Measurements from ENCODE around the gene NDUFAF8.

Gene NDUFAF8

DNA sequence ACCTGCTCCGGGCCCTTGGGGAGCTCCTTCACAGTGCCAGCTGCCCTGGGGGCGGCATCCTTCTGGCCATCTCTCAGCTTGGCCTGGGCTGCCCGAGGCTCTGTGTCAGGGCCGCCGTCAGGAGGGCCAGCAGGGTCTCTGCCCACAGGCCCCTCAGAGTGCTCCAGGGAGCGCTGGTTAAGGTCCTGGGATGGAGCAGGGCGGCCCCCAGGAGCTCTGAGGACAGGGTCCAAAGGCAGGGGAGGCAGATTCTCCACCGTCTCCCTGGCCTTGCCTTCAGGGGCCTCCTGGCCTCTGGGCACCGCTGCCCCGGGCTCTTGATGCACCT, 7.2 kb downstream of the NDUFAF8 start:
- Histone ChIP-seq H3K27me3 (ENCODE audit: control insufficient read depth, low read length) (no peaks in the 10 kb centered on the region), H3K27ac (ENCODE audit: low read depth, low read length) (no peak overlapping the region), H3K9me2 (replicated peaks; ENCODE audit: control insufficient read depth, low read length) (no peaks in the 10 kb centered on the region), H3K36me3 (ENCODE audit: control insufficient read depth, low read length) (peaks cover 38% of the 10 kb centered on the region), H3K4me3 (ENCODE audit: low read length) (no peak overlapping the region), H3K4me1 (ENCODE audit: control insufficient read depth, low read length) (peaks cover 47% of the 10 kb centered on the region), H3F3A (ENCODE audit: control insufficient read depth, insufficient read depth) (peaks cover 9% of the 10 kb centered on the region), H4K20me1 (ENCODE audit: control insufficient read depth, insufficient read depth, low read depth, low read length) (peaks cover 6% of the 10 kb centered on the region; the same call in 1 of the 2 replicates), H3K79me2 (ENCODE audit: control insufficient read depth, low read length) (peaks cover 9% of the 10 kb centered on the region), H3K4me2 (ENCODE audit: low read length) (no peak overlapping the region), H3K9me3 (ENCODE audit: control insufficient read depth, insufficient read depth, low read length) (peaks cover 6% of the 10 kb centered on the region)
- TF ChIP-seq, protein P1, sequence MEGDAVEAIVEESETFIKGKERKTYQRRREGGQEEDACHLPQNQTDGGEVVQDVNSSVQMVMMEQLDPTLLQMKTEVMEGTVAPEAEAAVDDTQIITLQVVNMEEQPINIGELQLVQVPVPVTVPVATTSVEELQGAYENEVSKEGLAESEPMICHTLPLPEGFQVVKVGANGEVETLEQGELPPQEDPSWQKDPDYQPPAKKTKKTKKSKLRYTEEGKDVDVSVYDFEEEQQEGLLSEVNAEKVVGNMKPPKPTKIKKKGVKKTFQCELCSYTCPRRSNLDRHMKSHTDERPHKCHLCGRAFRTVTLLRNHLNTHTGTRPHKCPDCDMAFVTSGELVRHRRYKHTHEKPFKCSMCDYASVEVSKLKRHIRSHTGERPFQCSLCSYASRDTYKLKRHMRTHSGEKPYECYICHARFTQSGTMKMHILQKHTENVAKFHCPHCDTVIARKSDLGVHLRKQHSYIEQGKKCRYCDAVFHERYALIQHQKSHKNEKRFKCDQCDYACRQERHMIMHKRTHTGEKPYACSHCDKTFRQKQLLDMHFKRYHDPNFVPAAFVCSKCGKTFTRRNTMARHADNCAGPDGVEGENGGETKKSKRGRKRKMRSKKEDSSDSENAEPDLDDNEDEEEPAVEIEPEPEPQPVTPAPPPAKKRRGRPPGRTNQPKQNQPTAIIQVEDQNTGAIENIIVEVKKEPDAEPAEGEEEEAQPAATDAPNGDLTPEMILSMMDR (IDR thresholded peaks at IDR 0.05; ENCODE audit: low read depth, low read length, poor library complexity, severe bottlenecking) = no peak
- no peak for TF ChIP-seq EZH2phosphoT487 (IDR thresholded peaks at IDR 0.05; ENCODE audit: borderline replicate concordance, low read length)

DNA sequence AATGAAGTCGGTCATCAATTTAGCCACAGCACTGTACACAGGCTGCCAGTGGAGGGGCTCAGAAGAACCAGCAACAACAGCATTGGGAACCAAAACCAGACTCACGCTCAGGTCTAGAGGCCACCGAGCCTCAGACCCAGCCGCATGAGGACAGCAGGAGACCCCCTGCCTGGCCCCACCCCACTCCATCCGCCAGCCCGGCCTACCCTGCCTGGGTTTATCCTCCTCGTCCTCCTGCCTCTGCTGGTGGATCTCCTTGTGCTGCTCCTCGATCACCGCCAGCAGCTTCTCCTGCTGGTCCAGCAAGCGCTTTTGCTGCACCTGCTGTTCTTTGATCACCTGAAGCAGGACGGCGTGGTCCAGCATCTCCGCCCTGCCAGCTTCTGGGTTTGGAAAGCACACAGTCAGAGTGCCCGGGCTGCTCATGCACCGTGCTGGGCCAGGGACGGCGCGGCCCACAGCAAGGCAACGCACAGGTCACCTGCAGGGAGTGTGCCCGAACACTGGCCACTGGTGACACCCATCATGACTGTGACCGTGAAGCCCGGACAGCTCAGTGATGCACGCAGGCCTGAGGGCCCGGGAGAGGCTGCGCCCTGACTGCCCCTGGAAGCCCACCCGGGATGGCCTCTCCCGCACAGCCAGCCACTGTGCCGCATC, 7.7 kb downstream of the NDUFAF8 start:
- Histone ChIP-seq H3K4me1 (ENCODE audit: control insufficient read depth, low read length) (peaks cover 48% of the 10 kb centered on the region), H3K79me2 (ENCODE audit: control insufficient read depth, low read length) (peaks cover 5% of the 10 kb centered on the region), H3K27me3 (ENCODE audit: control insufficient read depth, low read length) (no peaks in the 10 kb centered on the region), H3F3A (ENCODE audit: control insufficient read depth, insufficient read depth) (peaks cover 14% of the 10 kb centered on the region), H3K9me3 (ENCODE audit: control insufficient read depth, insufficient read depth, low read length) (peaks cover 6% of the 10 kb centered on the region), H3K36me3 (ENCODE audit: control insufficient read depth, low read length) (peaks cover 37% of the 10 kb centered on the region), H4K20me1 (ENCODE audit: control insufficient read depth, insufficient read depth, low read depth, low read length) (peaks cover 5% of the 10 kb centered on the region; the same call in 1 of the 2 replicates), H3K4me3 (ENCODE audit: low read length) (no peak overlapping the region), H3K27ac (ENCODE audit: low read depth, low read length) (no peak overlapping the region), H3K4me2 (ENCODE audit: low read length) (no peak overlapping the region), H3K9me2 (replicated peaks; ENCODE audit: control insufficient read depth, low read length) (no peaks in the 10 kb centered on the region)
- no peak for TF ChIP-seq EZH2phosphoT487 (IDR thresholded peaks at IDR 0.05; ENCODE audit: borderline replicate concordance, low read length)
- TF ChIP-seq, protein P1 (IDR thresholded peaks at IDR 0.05; ENCODE audit: low read depth, low read length, poor library complexity, severe bottlenecking) = no peak

DNA sequence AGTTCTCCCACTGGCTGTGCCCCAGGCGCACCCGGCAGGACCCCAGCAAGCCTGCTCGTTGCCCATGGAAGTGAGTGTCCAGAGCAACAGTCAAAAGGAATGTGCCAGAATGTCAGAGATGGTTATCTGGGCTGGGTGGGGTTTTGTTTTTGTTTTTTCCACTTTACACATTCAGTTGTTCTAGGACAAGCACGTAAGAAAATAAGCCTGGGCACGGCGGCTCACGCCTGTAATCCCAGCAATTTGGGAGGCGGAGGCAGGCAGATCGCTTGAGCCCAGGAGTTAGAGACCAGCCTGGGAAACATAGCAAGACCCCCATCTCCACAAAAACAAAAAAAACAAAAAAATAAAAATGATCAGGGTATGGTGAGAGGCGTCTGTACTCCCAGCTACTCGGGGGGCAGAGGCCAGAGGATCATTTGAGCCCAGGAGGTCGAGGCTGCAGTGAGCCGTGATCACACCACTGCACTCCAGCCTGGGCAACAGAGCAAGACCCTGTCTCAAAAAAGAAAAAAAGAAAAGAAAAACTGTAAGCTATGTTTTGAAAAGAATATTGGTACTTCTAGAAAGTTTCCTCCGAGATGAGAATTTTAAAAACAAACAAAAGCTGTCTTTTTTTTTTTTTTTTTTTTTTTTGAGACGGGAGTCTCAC, 8.3 kb downstream of the NDUFAF8 start:
- Histone ChIP-seq H3K9me3 (ENCODE audit: control insufficient read depth, insufficient read depth, low read length) (peaks cover 6% of the 10 kb centered on the region), H3K27ac (ENCODE audit: low read depth, low read length) (no peak overlapping the region), H3K27me3 (ENCODE audit: control insufficient read depth, low read length) (no peaks in the 10 kb centered on the region), H3K36me3 (ENCODE audit: control insufficient read depth, low read length) (peaks cover 38% of the 10 kb centered on the region), H3F3A (ENCODE audit: control insufficient read depth, insufficient read depth) (peaks cover 14% of the 10 kb centered on the region), H4K20me1 (ENCODE audit: control insufficient read depth, insufficient read depth, low read depth, low read length) (no peaks in the 10 kb centered on the region), H3K4me2 (ENCODE audit: low read length) (no peak overlapping the region), H3K9me2 (replicated peaks; ENCODE audit: control insufficient read depth, low read length) (no peaks in the 10 kb centered on the region), H3K79me2 (ENCODE audit: control insufficient read depth, low read length) (no peaks in the 10 kb centered on the region), H3K4me3 (ENCODE audit: low read length) (no peak overlapping the region), H3K4me1 (ENCODE audit: control insufficient read depth, low read length) (peaks cover 49% of the 10 kb centered on the region)
- TF ChIP-seq EZH2phosphoT487 (IDR thresholded peaks at IDR 0.05; ENCODE audit: borderline replicate concordance, low read length) = no peak
- TF ChIP-seq, protein P1 (IDR thresholded peaks at IDR 0.05; ENCODE audit: low read depth, low read length, poor library complexity, severe bottlenecking) = no peak

Measured in DOHH2 (cell line).